Natural killer cell treated with Interleukin-12 subunit alpha and Interleukin-12 subunit beta and Interleukin-15 and Interleukin-18, amount 100 ng/mL, for 72 hours (primary cell): ENCODE data around the gene SIX2. TPM values are rescaled to one million over a fixed set of nuclear protein-coding genes. Genes with fewer than 3 reads are reported as not detected.

Experiments
- ATAC-seq, 2 donors: fragments of 150-1000 bp; cut with Tn5 transposase in 1 of 2; sonication (Bioruptor Pico), chemical (Tn5 transposase) in 1 of 2; 2 replicates each; pipeline ENCODE4 v1.10.0; 2021
- DNase-seq: peaks from one replicate; pipeline ENCODE4 v3.0.0; 2022; ENCODE audit warnings: low spot score
- H3K27ac Mint-ChIP-seq, 2 donors: 1 replicate in 1 of 2; 2 replicates in 1 of 2; pipeline ENCODE4 v1.8.0; 2022; ENCODE audit warnings: mixed read lengths in 2 of 2, mild to moderate bottlenecking in 1 of 2, moderate library complexity in 1 of 2
- H3K27me3 Mint-ChIP-seq, 2 donors: 1 replicate in 1 of 2; 2 replicates in 1 of 2; pipeline ENCODE4 v1.8.0; 2022; ENCODE audit warnings: mixed read lengths in 2 of 2
- H3K36me3 Mint-ChIP-seq: one replicate; pipeline ENCODE4 v1.8.0; 2022; ENCODE audit warnings: mixed read lengths
- H3K4me1 Mint-ChIP-seq, 2 donors: 1 replicate in 1 of 2; 2 replicates in 1 of 2; pipeline ENCODE4 v1.8.0; 2022; ENCODE audit warnings: low read depth in 2 of 2, mixed read lengths in 2 of 2, mild to moderate bottlenecking in 1 of 2
- H3K4me3 Mint-ChIP-seq: one replicate; pipeline ENCODE4 v1.8.0; 2022; ENCODE audit warnings: mixed read lengths
- H3K9me3 Mint-ChIP-seq: 2 replicates; pipeline ENCODE4 v1.8.0; 2022; ENCODE audit warnings: mixed read lengths
- total RNA-seq, 2 donors: library from RNA; stranded (reverse); gene quantifications; one replicate each; pipeline ENCODE4 v1.2.3, GENCODE V29; 2022

Gene SIX2
- total RNA-seq, 2 donors from 2014 or later = not detected

- no peak overlapping the region for H3K4me3 Mint-ChIP-seq
- no peak for DNase-seq
- H3K27ac Mint-ChIP-seq = no peak overlapping the region
- peaks cover 26 to 33% of the 10 kb centered on the region in 2 donors for H3K27me3 Mint-ChIP-seq
- no peaks in the 10 kb centered on the region for H3K9me3 Mint-ChIP-seq
- no peaks in the 10 kb centered on the region for H3K36me3 Mint-ChIP-seq
- no peak for ATAC-seq
- peaks cover 0 to 3% of the 10 kb centered on the region in 2 donors for H3K4me1 Mint-ChIP-seq
These were observed 28.2 kb downstream of the SIX2 start for GRCh38 chr2:44980751-44981713.

GRCh38 chr2:44979581-44979980 is 29.7 kb downstream of the SIX2 start:
- Mint-ChIP-seq H3K4me3 (no peak overlapping the region), H3K4me1 (peaks cover 0 to 3% of the 10 kb centered on the region in 2 donors), H3K27ac (no peak overlapping the region), H3K36me3 (no peaks in the 10 kb centered on the region), H3K9me3 (no peaks in the 10 kb centered on the region), H3K27me3 (peaks cover 26 to 32% of the 10 kb centered on the region in 2 donors)
- DNase-seq = no peak
- ATAC-seq = no peak

GRCh38 chr2:44975571-44976450 is 33.4 kb downstream of the SIX2 start:
- Mint-ChIP-seq H3K27ac (no peak overlapping the region), H3K27me3 (peaks cover 14 to 19% of the 10 kb centered on the region in 2 donors), H3K9me3 (no peaks in the 10 kb centered on the region), H3K4me1 (no peaks in the 10 kb centered on the region), H3K36me3 (no peaks in the 10 kb centered on the region), H3K4me3 (no peak overlapping the region)
- DNase-seq (no peak), ATAC-seq (peak; percentile 25 to 26)

GRCh38 chr2:44974064-44974715 is 35.1 kb downstream of the SIX2 start:
- Mint-ChIP-seq H3K36me3 (no peaks in the 10 kb centered on the region), H3K9me3 (no peaks in the 10 kb centered on the region), H3K4me1 (no peaks in the 10 kb centered on the region), H3K27ac (no peak overlapping the region), H3K27me3 (peaks cover 17 to 23% of the 10 kb centered on the region in 2 donors), H3K4me3 (no peak overlapping the region)
- no peak for DNase-seq
- ATAC-seq = no peak

- no peak overlapping the region for H3K27ac Mint-ChIP-seq
- no peaks in the 10 kb centered on the region for H3K9me3 Mint-ChIP-seq
- H3K4me1 Mint-ChIP-seq = no peaks in the 10 kb centered on the region
- no peak for ATAC-seq
- H3K4me3 Mint-ChIP-seq = peak overlapping the region; percentile 45
- no peaks in the 10 kb centered on the region for H3K36me3 Mint-ChIP-seq
- DNase-seq = no peak
- peaks cover 18 to 21% of the 10 kb centered on the region in 2 donors for H3K27me3 Mint-ChIP-seq
These were observed 36.3 kb downstream of the SIX2 start for GRCh38 chr2:44972771-44973535.

GRCh38 chr2:44970846-44971450 is 38.3 kb downstream of the SIX2 start:
- H3K27me3 Mint-ChIP-seq = peaks cover 22 to 29% of the 10 kb centered on the region in 2 donors
- no peaks in the 10 kb centered on the region for H3K36me3 Mint-ChIP-seq
- no peaks in the 10 kb centered on the region for H3K9me3 Mint-ChIP-seq
- no peaks in the 10 kb centered on the region for H3K4me1 Mint-ChIP-seq
- DNase-seq = no peak
- H3K4me3 Mint-ChIP-seq = no peak overlapping the region
- ATAC-seq = no peak
- no peak overlapping the region for H3K27ac Mint-ChIP-seq

- H3K9me3 Mint-ChIP-seq = no peaks in the 10 kb centered on the region
- H3K4me3 Mint-ChIP-seq = no peak overlapping the region
- no peaks in the 10 kb centered on the region for H3K4me1 Mint-ChIP-seq
- no peak for ATAC-seq
- DNase-seq = no peak
- H3K36me3 Mint-ChIP-seq = no peaks in the 10 kb centered on the region
- H3K27ac Mint-ChIP-seq = no peak overlapping the region
- H3K27me3 Mint-ChIP-seq = peaks cover 25 to 29% of the 10 kb centered on the region in 2 donors
These were observed 39.3 kb downstream of the SIX2 start for GRCh38 chr2:44969936-44970335.

GRCh38 chr2:44967727-44968432 is 41.4 kb downstream of the SIX2 start:
- no peaks in the 10 kb centered on the region for H3K36me3 Mint-ChIP-seq
- ATAC-seq (peak; percentile 36 to 41), DNase-seq (peak; percentile 32)
- H3K4me3 Mint-ChIP-seq = no peak overlapping the region
- no peaks in the 10 kb centered on the region for H3K4me1 Mint-ChIP-seq
- H3K27ac Mint-ChIP-seq = no peak overlapping the region
- no peaks in the 10 kb centered on the region for H3K9me3 Mint-ChIP-seq
- peaks cover 36 to 47% of the 10 kb centered on the region in 2 donors for H3K27me3 Mint-ChIP-seq

- Mint-ChIP-seq H3K36me3 (no peaks in the 10 kb centered on the region), H3K27me3 (peaks cover 39 to 49% of the 10 kb centered on the region in 2 donors), H3K9me3 (no peaks in the 10 kb centered on the region), H3K4me1 (no peaks in the 10 kb centered on the region), H3K4me3 (no peak overlapping the region), H3K27ac (no peak overlapping the region)
- no peak for DNase-seq
- ATAC-seq = no peak
These were observed 42.2 kb downstream of the SIX2 start for GRCh38 chr2:44967056-44967455.

GRCh38 chr2:44965684-44966083 is 43.6 kb downstream of the SIX2 start:
- H3K4me1 Mint-ChIP-seq = no peaks in the 10 kb centered on the region
- ATAC-seq (no peak), DNase-seq (no peak)
- H3K4me3 Mint-ChIP-seq = no peak overlapping the region
- H3K9me3 Mint-ChIP-seq = no peaks in the 10 kb centered on the region
- no peak overlapping the region for H3K27ac Mint-ChIP-seq
- H3K27me3 Mint-ChIP-seq = peaks cover 39 to 57% of the 10 kb centered on the region in 2 donors
- H3K36me3 Mint-ChIP-seq = no peaks in the 10 kb centered on the region

- no peak for DNase-seq
- H3K9me3 Mint-ChIP-seq = no peaks in the 10 kb centered on the region
- H3K4me1 Mint-ChIP-seq = no peaks in the 10 kb centered on the region
- no peak for ATAC-seq
- H3K27ac Mint-ChIP-seq = no peak overlapping the region
- H3K36me3 Mint-ChIP-seq = no peaks in the 10 kb centered on the region
- no peak overlapping the region for H3K4me3 Mint-ChIP-seq
- peaks cover 44 to 54% of the 10 kb centered on the region in 2 donors for H3K27me3 Mint-ChIP-seq
These were observed 44.5 kb downstream of the SIX2 start for GRCh38 chr2:44964752-44965236.

GRCh38 chr2:44962176-44962695 is 47.0 kb downstream of the SIX2 start:
- Mint-ChIP-seq H3K27ac (no peak overlapping the region), H3K4me1 (no peaks in the 10 kb centered on the region), H3K27me3 (peaks cover 35 to 41% of the 10 kb centered on the region in 2 donors), H3K36me3 (no peaks in the 10 kb centered on the region), H3K9me3 (no peaks in the 10 kb centered on the region), H3K4me3 (no peak overlapping the region)
- no peak for DNase-seq
- no peak for ATAC-seq
